SK-N-SH treated with all-trans-retinoic acid at 6 μM for 48 hours (cell line): ENCODE measurements around the gene NOL8.

Experiments
- ARNTL ChIP-seq: fragments of 450-650 bp; formaldehyde crosslinking; IDR thresholded peaks from 2 replicates; pipeline ENCODE4 v1.5.0; 2020; ENCODE audit warnings: low read depth, mild to moderate bottlenecking, moderate library complexity, borderline replicate concordance
- CREB5 ChIP-seq: fragments of 250-450 bp; sonication (Bioruptor Pico); IDR thresholded peaks from 2 replicates; pipeline ENCODE4 v1.5.1; 2020; ENCODE audit warnings: low read depth, mild to moderate bottlenecking, moderate library complexity
- TOX ChIP-seq: fragments of 250-450 bp; sonication (Bioruptor Pico); IDR thresholded peaks from 2 replicates; pipeline ENCODE4 v1.8.0; 2021; ENCODE audit warnings: mild to moderate bottlenecking, moderate library complexity, borderline replicate concordance
- ZC3H10 ChIP-seq: fragments of 250-450 bp; sonication (Bioruptor Pico); IDR thresholded peaks from 2 replicates; pipeline ENCODE4 v1.5.1; 2021; ENCODE audit warnings: mild to moderate bottlenecking, moderate library complexity
- ZFP3 ChIP-seq: fragments of 250-450 bp; sonication (Bioruptor Pico); IDR thresholded peaks from 2 replicates; pipeline ENCODE4 v1.5.0; 2020; ENCODE audit warnings: mild to moderate bottlenecking, moderate library complexity
- ZFP30 ChIP-seq: fragments of 450-650 bp; formaldehyde crosslinking; IDR thresholded peaks from 2 replicates; pipeline ENCODE4 v1.5.0; 2022; ENCODE audit warnings: mild to moderate bottlenecking, moderate library complexity
- ZNF565 ChIP-seq: fragments of 450-650 bp; formaldehyde crosslinking; conservative IDR thresholded peaks from 2 replicates; pipeline ENCODE4 v1.5.0; 2020; ENCODE audit warnings: low read depth, mild to moderate bottlenecking, moderate library complexity
- TF ChIP-seq, protein P1 (sequence below): fragments of 250-450 bp; sonication (Bioruptor Pico); IDR thresholded peaks from 2 replicates; pipeline ENCODE4 v1.8.0; 2020; ENCODE audit warnings: mild to moderate bottlenecking, moderate library complexity, borderline replicate concordance

- TF ChIP-seq ARNTL (CRISPR knock-in tag) (no peak), ZC3H10 (CRISPR knock-in tag) (no peak), CREB5 (CRISPR knock-in tag) (no peak), TOX (CRISPR knock-in tag) (no peak), ZFP30 (no peak), ZNF565 (CRISPR knock-in tag) (no peak), ZFP3 (no peak)
- TF ChIP-seq, protein P1, sequence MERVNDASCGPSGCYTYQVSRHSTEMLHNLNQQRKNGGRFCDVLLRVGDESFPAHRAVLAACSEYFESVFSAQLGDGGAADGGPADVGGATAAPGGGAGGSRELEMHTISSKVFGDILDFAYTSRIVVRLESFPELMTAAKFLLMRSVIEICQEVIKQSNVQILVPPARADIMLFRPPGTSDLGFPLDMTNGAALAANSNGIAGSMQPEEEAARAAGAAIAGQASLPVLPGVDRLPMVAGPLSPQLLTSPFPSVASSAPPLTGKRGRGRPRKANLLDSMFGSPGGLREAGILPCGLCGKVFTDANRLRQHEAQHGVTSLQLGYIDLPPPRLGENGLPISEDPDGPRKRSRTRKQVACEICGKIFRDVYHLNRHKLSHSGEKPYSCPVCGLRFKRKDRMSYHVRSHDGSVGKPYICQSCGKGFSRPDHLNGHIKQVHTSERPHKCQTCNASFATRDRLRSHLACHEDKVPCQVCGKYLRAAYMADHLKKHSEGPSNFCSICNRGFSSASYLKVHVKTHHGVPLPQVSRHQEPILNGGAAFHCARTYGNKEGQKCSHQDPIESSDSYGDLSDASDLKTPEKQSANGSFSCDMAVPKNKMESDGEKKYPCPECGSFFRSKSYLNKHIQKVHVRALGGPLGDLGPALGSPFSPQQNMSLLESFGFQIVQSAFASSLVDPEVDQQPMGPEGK (CRISPR knock-in tag): no peak
These were observed 3.1 kb upstream of the NOL8 start for GRCh38 chr9:92328225-92328624.
